Activated naive CD4-positive, alpha-beta T cell treated with Interleukin-2 at 50 U/mL for 16 hours (primary cell): ENCODE data around the gene EMX2.

Experiments used
- DNase-seq: peaks from one replicate; pipeline ENCODE4 v3.0.0-alpha.2; 2020

EMX2 gene

DNA sequence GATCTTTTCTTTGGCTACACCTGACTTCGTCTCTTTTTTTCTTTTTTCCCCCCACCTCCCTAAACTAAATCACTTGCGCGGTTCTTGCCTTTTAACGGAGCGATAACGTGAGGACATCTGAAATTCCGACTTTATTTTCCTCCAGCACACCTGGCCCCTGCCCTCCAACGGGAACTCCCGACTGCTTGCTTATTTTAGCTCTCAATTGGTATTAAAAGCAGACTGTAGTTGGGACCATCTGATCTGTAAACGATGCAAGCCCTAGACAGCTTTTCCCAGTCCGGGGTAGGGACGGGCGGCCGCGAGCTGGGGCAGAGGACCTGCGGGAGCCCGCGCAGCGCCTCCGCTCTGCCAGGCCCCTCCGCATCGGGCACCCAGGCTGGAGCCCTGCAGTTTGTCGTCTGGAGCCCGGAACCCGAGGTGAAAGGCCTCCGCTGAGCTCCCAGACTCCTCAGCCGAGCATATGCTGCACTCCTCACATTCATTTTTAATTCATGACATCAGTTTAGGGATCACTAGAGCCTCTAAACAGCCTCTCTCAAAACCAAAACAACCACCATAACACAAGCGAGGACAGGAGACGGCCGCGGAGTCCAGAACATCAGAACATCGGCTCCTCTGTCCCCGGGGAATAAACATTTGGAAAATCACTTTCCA lies 10.0 kb upstream of the EMX2 start:
- DNase-seq, result no peak

GRCh38 chr10:117533507-117534281 lies 8.9 kb upstream of the EMX2 start:
- no peak for DNase-seq

GRCh38 chr10:117534321-117535297 lies 7.9 kb upstream of the EMX2 start:
- DNase-seq, result no peak

DNA sequence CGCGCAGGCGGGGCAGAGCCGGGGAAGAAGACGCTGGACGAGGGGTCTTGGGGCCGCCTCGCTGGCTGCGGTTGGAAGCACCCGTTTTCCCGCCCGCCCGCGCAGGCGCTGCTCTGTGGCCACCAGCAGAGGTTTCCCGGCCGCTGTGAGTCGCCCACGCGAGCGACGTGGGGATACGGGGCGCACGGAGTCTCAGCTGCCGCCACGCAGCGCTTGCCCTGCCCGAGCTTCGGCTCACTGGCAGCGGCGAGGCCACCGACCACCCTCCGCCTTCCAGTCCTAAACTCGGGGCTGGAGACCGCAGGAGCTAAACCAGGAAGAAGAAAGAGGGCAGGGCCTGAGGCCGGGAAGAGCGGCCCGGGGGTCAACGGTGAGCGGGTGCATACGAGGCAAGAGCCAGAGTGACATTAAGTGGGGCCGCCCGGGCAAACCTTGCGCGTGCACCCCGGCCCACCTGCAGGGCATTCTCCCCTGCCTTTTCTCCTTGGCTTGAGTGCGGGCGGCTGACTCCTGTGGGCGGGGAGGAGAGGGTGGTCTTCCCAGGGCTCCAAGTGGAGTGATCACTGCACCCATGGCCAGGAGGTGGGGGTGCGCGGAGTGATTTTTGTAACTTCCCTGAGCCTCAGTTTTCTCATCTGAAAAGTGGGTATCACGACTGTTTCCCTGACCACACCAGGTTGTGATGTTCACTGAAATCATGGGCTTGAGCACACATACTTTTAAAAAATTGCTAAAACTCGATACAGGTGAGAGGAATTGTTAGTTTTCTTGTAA lies 7.1 kb upstream of the EMX2 start:
- no peak for DNase-seq

DNA sequence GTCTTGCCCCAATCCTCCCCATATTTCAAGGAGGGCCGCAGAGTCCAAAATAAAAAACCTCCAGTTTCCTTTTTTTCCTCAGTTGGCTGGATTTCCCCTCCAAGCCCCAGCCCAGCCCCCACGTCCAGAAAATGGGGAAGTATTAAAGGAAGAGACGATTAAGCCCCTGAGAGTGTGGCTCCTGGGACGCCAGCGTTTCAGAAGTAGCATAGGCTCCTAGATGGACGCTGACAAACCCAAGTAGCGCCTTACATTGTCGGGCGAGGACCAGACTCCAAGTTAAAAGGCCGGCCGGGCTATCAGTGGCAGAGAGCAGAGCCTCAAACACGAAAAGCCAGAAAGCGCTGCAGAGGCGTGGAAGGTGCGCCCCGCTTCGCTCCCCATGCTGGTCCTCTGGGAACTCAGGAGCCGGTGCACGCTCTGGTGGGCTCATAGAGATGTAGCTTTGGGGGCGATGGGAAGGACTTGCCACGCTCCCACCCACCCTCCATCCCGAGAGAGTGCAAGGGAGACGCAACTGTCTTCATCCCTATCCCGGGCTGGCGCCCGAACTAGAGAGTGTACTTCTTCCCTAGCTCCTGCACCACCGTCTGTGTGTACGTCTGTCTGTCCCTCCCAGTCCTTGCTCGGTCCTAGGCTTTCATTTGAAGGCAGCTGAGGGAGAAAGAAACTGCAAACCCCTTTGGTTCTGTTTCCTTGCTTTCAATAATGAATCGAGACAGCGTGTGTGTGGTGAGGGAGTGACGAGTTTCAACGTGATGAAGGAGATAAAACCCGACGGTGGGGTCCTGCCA lies 6.3 kb upstream of the EMX2 start:
- DNase-seq, result no peak

DNA sequence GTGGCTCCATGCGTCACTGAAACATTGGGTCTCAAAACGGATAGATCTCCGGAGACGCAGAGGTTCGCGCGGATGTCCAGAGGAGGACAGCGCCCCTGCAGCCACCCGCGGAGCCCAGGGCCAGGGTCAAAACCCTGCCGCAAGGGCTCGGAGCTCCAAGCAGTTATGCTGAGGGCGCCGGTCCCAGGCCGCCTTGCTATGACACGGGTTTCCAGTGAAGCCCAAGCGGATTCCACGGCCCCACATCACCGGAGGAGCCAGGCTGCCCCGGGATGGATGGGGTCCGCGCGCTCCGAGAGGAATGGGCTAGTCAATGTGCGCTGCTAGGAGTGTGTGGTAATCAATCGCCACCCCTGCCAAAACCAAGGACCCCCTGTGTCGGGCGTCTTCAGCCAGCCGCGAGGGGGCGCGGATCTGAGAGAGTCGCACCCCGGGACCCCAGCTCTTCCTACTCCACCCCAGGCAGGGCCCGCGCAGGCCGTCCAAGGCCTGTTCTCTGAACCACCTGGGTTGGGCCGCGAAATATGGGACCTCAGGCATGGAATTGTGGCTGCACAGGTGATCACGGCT lies 5.6 kb upstream of the EMX2 start:
- DNase-seq, result no peak

DNA sequence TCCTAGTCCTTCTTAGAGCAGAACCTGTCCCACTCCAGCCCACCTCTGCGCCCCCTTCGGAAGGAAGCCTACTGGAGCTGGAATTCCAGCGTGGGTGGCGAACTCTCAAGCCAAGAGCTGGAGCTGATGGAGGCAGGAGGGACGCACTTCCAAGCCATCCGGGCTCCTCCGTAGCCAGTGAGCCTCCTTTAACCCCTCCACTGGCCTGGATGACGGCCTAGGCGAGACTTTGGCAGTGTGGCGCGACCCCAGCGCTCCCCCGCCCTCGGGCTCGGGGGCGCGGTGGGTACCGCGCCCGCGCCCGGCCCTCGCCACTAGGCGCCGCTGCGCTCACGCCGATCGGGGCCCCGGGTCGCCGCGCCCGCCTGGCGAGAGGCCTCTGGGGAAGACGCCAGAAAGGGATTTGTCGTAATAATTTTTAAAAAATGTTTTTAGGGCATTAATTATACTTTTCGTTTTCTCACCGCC lies 5.1 kb upstream of the EMX2 start:
- no peak for DNase-seq

- DNase-seq, result no peak
Measured at GRCh38 chr10:117537904-117538524, 4.5 kb upstream of the EMX2 start.

- no peak for DNase-seq
Measured at GRCh38 chr10:117539361-117539773, 3.2 kb upstream of the EMX2 start.

DNA sequence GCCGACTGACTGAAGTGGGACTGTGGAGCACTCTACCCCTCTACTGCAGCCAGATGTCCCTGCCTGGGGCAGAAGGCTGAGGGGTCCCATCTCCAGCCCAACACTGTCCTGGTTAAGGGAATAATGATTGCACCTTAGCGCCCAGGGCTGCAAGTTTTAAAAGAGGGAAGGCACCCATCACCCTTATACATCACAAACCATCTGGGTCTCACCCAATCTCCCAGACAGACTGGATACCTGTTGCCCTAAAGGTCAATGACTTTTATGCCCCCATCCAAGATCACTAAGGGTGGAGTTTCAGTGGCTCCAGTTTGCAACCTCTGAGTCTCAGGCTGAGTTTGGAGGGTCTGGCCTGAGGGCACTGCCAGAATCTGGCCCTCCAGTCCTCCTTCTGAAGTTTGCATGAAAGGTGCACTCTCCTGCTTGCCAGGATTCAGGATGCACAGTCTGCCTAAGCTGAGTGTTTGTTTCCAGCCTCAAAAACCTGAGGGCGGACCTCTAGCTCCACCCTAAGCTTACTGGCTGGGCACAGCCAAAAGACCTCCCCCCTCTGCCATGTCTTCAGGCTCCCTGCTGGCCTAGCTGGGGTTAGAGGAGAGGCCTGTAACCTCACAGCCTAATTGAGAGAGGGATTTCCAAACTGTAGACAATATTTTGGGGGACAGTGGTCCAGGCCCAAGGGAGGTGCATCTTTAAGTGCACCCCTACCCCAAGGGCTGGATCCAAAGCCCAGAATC lies 2.5 kb upstream of the EMX2 start:
- DNase-seq, result no peak

DNA sequence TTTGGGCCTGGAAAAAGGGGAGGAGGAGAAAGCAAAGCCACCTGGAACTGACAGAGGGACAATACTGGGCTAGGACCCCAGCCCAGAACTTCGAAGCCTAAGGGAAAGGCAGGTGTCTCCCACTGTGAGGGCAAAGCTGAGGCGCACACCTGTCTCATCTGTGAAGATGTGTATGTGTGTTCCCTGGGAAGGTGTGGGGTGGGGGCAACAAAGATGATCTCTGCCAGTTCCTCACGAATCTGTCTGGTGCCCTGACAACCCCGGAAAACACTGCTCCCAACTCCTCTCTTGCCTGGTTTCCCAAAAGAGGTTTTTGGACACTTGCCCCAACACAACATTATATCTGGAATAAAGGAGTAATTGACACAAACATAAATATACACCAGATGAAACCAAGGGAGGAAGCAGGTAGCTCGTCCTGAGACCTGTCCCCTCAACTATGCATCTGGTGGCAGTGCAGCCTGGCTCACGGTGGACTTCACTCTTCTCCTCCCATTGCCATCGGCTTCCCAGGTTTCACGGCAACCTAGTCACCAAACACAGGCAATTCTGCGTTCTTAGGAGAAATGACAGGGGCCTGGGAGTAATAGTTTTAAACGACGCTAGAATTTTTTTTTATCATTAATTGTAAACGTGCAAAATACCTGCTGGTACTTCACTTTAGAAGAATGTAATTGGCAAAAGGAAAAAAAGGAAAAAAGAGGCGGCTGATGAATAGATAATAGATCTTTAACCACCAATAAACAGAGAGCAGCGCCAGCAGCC lies 1.7 kb upstream of the EMX2 start:
- DNase-seq, result no peak

DNA sequence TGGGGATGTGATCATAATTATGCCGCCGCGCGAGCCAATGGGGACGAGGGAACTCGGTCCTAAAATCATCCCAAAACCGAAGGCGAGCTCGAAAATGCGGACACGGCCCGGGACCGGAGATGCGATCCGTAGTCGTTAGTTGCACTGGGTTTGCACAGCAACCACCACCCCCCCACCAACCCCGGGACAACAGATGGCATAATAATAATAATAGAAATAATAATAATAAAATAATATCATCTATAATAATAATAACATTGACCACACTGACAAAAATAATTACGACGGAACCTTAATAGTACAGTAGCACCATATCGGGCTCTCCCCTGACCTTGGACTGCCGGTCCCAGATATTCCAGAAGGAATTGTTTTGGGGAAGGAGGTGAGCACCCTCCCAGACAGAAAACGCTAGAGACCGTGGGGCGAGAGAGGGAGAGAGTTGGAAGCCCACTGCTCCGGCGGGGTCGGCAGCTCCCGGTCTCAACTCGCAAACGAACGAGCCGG lies 1.1 kb upstream of the EMX2 start:
- DNase-seq, result no peak

GRCh38 chr10:117541909-117542705 lies 439 bp upstream of the EMX2 start:
- no peak for DNase-seq

- DNase-seq, result no peak
Measured at GRCh38 chr10:117543225-117544003, 868 bp downstream of the EMX2 start.

DNA sequence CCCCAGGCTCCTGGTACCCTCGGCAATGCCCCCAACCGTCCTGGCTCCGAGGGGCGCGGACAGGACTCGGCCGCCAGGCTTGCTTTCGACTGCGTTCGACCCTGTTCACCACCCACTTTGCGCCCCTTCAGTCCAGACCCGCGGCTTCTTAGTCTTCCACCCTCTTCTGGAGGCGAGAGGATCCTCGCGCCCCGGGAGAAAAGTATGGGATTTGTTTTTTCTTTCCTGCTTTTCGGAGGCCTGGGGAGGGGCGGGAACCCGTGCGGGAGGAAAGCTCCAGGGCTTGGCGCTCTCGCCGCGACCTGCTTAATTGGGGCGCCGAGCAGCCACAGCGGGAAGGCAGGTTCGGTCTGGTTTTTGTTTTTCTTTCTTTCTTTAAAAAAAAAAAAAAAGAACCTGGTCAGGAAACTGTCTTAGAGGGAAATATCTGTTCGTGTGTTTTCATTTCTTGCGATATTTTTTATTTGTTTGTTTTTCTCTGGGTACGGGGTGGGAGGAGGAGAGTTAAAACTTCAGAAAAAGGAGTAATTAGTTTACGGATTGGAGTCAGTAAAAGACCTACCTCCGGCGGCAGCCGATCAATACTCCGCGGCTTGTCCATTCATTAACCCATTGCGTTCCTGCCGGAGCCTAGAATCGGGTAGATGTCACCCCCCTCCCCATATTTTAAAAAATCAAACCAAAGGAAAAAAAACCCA lies 1.6 kb downstream of the EMX2 start:
- no peak for DNase-seq

- DNase-seq, result no peak
Measured at GRCh38 chr10:117544711-117545140, 2.2 kb downstream of the EMX2 start.
